RWPE2 (cell line): Measurements from ENCODE around the gene CFAP410.
A peak's percentile ranks its signal among the peaks of the same experiment; 100 is the strongest.

Experiments
- ATAC-seq: fragments of 200-7000 bp; cut with Tn5 transposase; 3 replicates; pipeline ENCODE4 v1.9.1; 2021; ENCODE audit warnings: low read depth
- DNase-seq: peaks from one replicate; pipeline ENCODE4 v3.0.0-alpha.2; 2020; ENCODE audit warnings: low spot score
- H3K27ac ChIP-seq: fragments of 450-650 bp; 2 replicates; pipeline ENCODE4 v1.5.1; 2017; ENCODE audit warnings: mild to moderate bottlenecking; ENCODE audit not compliant: poor library complexity, severe bottlenecking
- H3K27me3 ChIP-seq: fragments of 250-450 bp; sonication (Bioruptor Pico); 2 replicates; pipeline ENCODE4 v1.5.1; 2021; ENCODE audit warnings: mild to moderate bottlenecking, moderate library complexity; ENCODE audit not compliant: insufficient read depth, poor library complexity, severe bottlenecking
- H3K36me3 ChIP-seq: fragments of 250-450 bp; sonication (Bioruptor Pico); 2 replicates; pipeline ENCODE4 v1.5.1; 2020; ENCODE audit warnings: low read depth, mild to moderate bottlenecking, moderate library complexity
- H3K4me1 ChIP-seq: fragments of 250-450 bp; sonication (Bioruptor Pico); 2 replicates; pipeline ENCODE4 v1.5.1; 2021; ENCODE audit warnings: mild to moderate bottlenecking, moderate library complexity; ENCODE audit not compliant: insufficient read depth, poor library complexity, severe bottlenecking
- H3K4me3 ChIP-seq: fragments of 250-450 bp; sonication (Bioruptor Pico); 2 replicates; pipeline ENCODE4 v1.5.1; 2021; ENCODE audit warnings: mild to moderate bottlenecking, moderate library complexity; ENCODE audit not compliant: severe bottlenecking
- H3K9me3 ChIP-seq: fragments of 250-450 bp; sonication (Bioruptor Pico); 2 replicates; pipeline ENCODE4 v1.5.1; 2021; ENCODE audit warnings: mild to moderate bottlenecking, moderate library complexity; ENCODE audit not compliant: severe bottlenecking
- CTCF ChIP-seq: fragments of 450-650 bp; IDR thresholded peaks from one replicate; pipeline ENCODE4 v1.5.1; 2017; ENCODE audit warnings: mild to moderate bottlenecking, moderate library complexity; ENCODE audit not compliant: poor library complexity, severe bottlenecking

CFAP410 gene

DNA sequence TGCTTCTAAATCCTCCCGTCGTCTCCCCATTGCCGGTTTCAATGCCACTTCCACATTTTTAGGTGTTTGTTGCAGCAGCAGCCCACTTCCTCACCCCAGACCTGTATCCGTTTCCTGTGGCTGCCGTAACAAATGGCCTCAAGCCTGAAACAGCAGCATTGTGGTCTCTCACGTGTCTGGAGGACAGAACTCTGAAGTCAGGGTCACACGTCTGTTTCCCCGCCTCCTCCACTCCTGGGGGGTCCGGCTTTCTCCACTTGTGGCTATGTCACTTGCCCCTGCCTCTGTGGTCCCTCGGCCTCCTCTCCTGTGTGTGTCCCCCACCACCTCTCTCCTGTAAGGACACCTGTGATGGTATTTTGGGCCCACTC is 36.1 kb upstream of the CFAP410 start:
- no peak overlapping the region for H3K4me3 ChIP-seq
- DNase-seq: no peak
- no peaks in the 10 kb centered on the region for H3K4me1 ChIP-seq
- H3K9me3 ChIP-seq: no peaks in the 10 kb centered on the region
- H3K27ac ChIP-seq: no peak overlapping the region
- no peaks in the 10 kb centered on the region for H3K36me3 ChIP-seq
- ATAC-seq: no peak
- TF ChIP-seq CTCF: no peak
- peaks cover 14% of the 10 kb centered on the region for H3K27me3 ChIP-seq

DNA sequence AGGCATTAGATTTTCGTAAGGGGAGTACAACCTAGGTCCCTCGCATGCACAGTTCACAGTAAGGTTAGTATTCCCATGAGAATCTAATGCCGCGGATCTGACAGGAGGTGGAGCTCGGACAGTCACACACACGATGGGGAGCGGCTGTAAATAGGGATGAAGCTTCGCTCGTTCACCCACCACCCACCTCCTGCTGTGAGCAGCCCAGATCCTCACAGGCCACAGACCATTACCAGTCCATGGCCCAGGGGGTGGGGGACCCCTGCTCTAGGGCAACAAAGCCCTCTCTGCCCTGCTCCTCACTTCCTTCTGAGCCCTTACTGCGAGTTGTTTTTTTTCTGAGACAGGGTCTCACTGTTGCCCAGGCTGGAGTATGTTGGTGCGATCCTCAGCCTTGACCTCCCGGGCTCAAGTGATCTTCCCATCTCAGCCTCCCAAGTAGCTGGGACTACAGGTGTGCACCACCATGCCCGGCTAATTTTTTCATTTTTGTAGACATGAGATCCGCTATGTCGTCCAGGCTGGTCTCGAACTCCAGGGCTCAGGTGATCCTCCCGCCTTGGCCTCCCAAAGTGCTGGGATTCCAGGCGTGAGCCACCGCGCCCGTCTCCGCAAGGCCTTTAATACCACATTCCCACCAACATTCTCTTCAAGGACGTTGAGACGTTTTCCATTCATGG is 35.6 kb upstream of the CFAP410 start:
- Histone ChIP-seq H3K4me3 (no peak overlapping the region), H3K27me3 (peaks cover 14% of the 10 kb centered on the region), H3K4me1 (no peaks in the 10 kb centered on the region), H3K36me3 (no peaks in the 10 kb centered on the region), H3K9me3 (no peaks in the 10 kb centered on the region), H3K27ac (no peak overlapping the region)
- DNase-seq (no peak), ATAC-seq (no peak)
- TF ChIP-seq CTCF: no peak

DNA sequence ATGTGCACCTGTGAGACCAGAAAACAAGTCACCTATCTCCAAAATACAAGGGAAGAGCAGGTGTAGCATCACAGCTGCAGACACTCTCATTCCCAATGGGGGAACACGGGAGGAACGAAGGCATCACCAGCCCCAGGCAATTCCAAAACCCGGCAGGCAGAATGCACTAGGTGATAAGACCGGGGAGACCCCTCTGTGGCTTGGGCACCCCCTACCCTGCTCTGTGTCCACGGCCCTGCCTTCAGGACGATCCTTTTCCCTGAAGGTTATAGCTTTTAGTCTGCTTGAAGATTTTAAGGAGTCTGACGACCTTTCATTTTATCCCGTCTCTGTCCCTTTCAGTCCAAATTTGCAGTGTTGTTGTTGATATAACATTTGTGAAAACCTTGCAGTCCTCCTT is 33.4 kb upstream of the CFAP410 start:
- no peak for TF ChIP-seq CTCF
- DNase-seq: no peak
- peaks cover 17% of the 10 kb centered on the region for H3K27me3 ChIP-seq
- no peaks in the 10 kb centered on the region for H3K4me1 ChIP-seq
- H3K27ac ChIP-seq: no peak overlapping the region
- H3K36me3 ChIP-seq: no peaks in the 10 kb centered on the region
- no peak for ATAC-seq
- no peaks in the 10 kb centered on the region for H3K9me3 ChIP-seq
- no peak overlapping the region for H3K4me3 ChIP-seq

DNA sequence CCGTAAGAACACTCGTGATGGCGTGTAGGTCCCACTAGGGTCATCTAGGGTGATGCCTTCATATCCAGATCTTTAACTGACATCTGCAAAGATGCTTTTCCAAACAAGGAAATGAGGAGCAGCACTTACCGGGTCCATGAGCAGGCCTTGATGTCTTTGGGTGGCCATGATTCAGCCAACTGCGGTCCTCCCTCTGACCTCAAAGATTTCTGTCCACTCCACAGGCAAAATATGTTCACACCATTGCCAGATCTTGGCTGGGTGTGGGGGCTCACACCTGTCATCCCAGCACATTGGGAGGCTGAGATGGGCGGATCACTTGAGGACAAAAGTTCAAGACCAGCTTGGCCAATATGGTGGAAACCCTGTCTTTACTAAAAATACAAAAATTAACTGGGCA is 32.4 kb upstream of the CFAP410 start:
- no peaks in the 10 kb centered on the region for H3K9me3 ChIP-seq
- H3K27ac ChIP-seq: no peak overlapping the region
- ATAC-seq (no peak), DNase-seq (no peak)
- TF ChIP-seq CTCF: no peak
- H3K27me3 ChIP-seq: peaks cover 12% of the 10 kb centered on the region
- H3K36me3 ChIP-seq: no peaks in the 10 kb centered on the region
- no peak overlapping the region for H3K4me3 ChIP-seq
- no peaks in the 10 kb centered on the region for H3K4me1 ChIP-seq

- ATAC-seq (no peak), DNase-seq (peak; percentile 29)
- Histone ChIP-seq H3K4me3 (no peak overlapping the region), H3K9me3 (no peaks in the 10 kb centered on the region), H3K4me1 (no peaks in the 10 kb centered on the region), H3K27ac (no peak overlapping the region), H3K27me3 (peaks cover 12% of the 10 kb centered on the region), H3K36me3 (no peaks in the 10 kb centered on the region)
- no peak for TF ChIP-seq CTCF
These were observed 31.7 kb upstream of the CFAP410 start for GRCh38 chr21:44370786-44371410.
